ENCODE measurements around the gene TSPOAP1. TPM values are rescaled to one million over a fixed set of nuclear protein-coding genes. Genes with fewer than 3 reads are reported as not detected.

Gene TSPOAP1
- total RNA-seq, 1 experiment from 2014 or later: not detected

- no peak for DNase-seq (ENCODE audit: unreplicated experiment)
- H3K27me3 Mint-ChIP-seq (ENCODE audit: insufficient read depth, unreplicated experiment): peaks cover 63% of the 10 kb centered on the region
- no peaks in the 10 kb centered on the region for H3K9me3 Mint-ChIP-seq (ENCODE audit: unreplicated experiment)
- intact Hi-C loops (cut with micrococcal nuclease): no loop called here
- no peak for TF ChIP-seq CTCF (IDR thresholded peaks at IDR 0.05; ENCODE audit: unreplicated experiment)
- ChIA-PET POLR2A (no interaction called here), CTCF (interaction anchor here (0.6 to 2.4 kb wide), 4 partner anchors 14 to 768 kb away, joined by 3 to 20 read pairs (median 4); no protein-coding TSS in a partner anchor)
- no peaks in the 10 kb centered on the region for H3K4me1 Mint-ChIP-seq (ENCODE audit: insufficient read depth, unreplicated experiment)
- no peaks in the 10 kb centered on the region for H3K36me3 Mint-ChIP-seq (ENCODE audit: insufficient read depth, unreplicated experiment)
- H3K4me3 Mint-ChIP-seq (ENCODE audit: unreplicated experiment): no peak overlapping the region
- H3K27ac Mint-ChIP-seq (ENCODE audit: low read depth, unreplicated experiment): no peak overlapping the region
- BruUV-seq (replicated peaks): no TSS peak
Measured at GRCh38 chr17:58302919-58303585, 25.5 kb downstream of the TSPOAP1 start.

- H3K4me3 Mint-ChIP-seq (ENCODE audit: unreplicated experiment): no peak overlapping the region
- H3K36me3 Mint-ChIP-seq (ENCODE audit: insufficient read depth, unreplicated experiment): no peaks in the 10 kb centered on the region
- peaks cover 67% of the 10 kb centered on the region for H3K27me3 Mint-ChIP-seq (ENCODE audit: insufficient read depth, unreplicated experiment)
- no TSS peak for BruUV-seq (replicated peaks)
- H3K27ac Mint-ChIP-seq (ENCODE audit: low read depth, unreplicated experiment): no peak overlapping the region
- DNase-seq (ENCODE audit: unreplicated experiment): no peak
- no peaks in the 10 kb centered on the region for H3K4me1 Mint-ChIP-seq (ENCODE audit: insufficient read depth, unreplicated experiment)
- H3K9me3 Mint-ChIP-seq (ENCODE audit: unreplicated experiment): no peaks in the 10 kb centered on the region
- TF ChIP-seq CTCF (IDR thresholded peaks at IDR 0.05; ENCODE audit: unreplicated experiment): no peak
- POLR2A ChIA-PET: no interaction called here
- CTCF ChIA-PET: interaction anchor here (0.5 to 2.4 kb wide), 6 partner anchors 15 to 767 kb away, joined by 3 to 20 read pairs (median 5); no protein-coding TSS in a partner anchor
- intact Hi-C loops (cut with micrococcal nuclease): no loop called here
Measured at GRCh38 chr17:58302171-58302918, 26.2 kb downstream of the TSPOAP1 start.

GRCh38 chr17:58301504-58302150 is 27.0 kb downstream of the TSPOAP1 start:
- no peak for DNase-seq (ENCODE audit: unreplicated experiment)
- Mint-ChIP-seq H3K4me1 (ENCODE audit: insufficient read depth, unreplicated experiment) (no peaks in the 10 kb centered on the region), H3K36me3 (ENCODE audit: insufficient read depth, unreplicated experiment) (no peaks in the 10 kb centered on the region), H3K9me3 (ENCODE audit: unreplicated experiment) (no peaks in the 10 kb centered on the region), H3K27me3 (ENCODE audit: insufficient read depth, unreplicated experiment) (peaks cover 63% of the 10 kb centered on the region), H3K27ac (ENCODE audit: low read depth, unreplicated experiment) (no peak overlapping the region), H3K4me3 (ENCODE audit: unreplicated experiment) (no peak overlapping the region)
- no peak for TF ChIP-seq CTCF (IDR thresholded peaks at IDR 0.05; ENCODE audit: unreplicated experiment)
- no TSS peak for BruUV-seq (replicated peaks)
- POLR2A ChIA-PET: no interaction called here
- intact Hi-C loops (cut with micrococcal nuclease): no loop called here
- CTCF ChIA-PET: interaction anchor here (0.5 to 0.7 kb wide), 2 partner anchors 16 to 126 kb away, joined by 5 read pairs; no protein-coding TSS in a partner anchor

GRCh38 chr17:58300336-58300735 is 28.3 kb downstream of the TSPOAP1 start:
- CTCF ChIA-PET: no interaction called here
- no peak overlapping the region for H3K4me3 Mint-ChIP-seq (ENCODE audit: unreplicated experiment)
- intact Hi-C loops (cut with micrococcal nuclease): no loop called here
- no peaks in the 10 kb centered on the region for H3K4me1 Mint-ChIP-seq (ENCODE audit: insufficient read depth, unreplicated experiment)
- no peak for TF ChIP-seq CTCF (IDR thresholded peaks at IDR 0.05; ENCODE audit: unreplicated experiment)
- H3K27me3 Mint-ChIP-seq (ENCODE audit: insufficient read depth, unreplicated experiment): peaks cover 60% of the 10 kb centered on the region
- no TSS peak for BruUV-seq (replicated peaks)
- no peak overlapping the region for H3K27ac Mint-ChIP-seq (ENCODE audit: low read depth, unreplicated experiment)
- DNase-seq (ENCODE audit: unreplicated experiment): no peak
- H3K9me3 Mint-ChIP-seq (ENCODE audit: unreplicated experiment): no peaks in the 10 kb centered on the region
- no peaks in the 10 kb centered on the region for H3K36me3 Mint-ChIP-seq (ENCODE audit: insufficient read depth, unreplicated experiment)
- POLR2A ChIA-PET: no interaction called here
